Measurements from ENCODE around the gene SH2D3C.

SH2D3C gene

GRCh38 chr9:127816362-127816725 is 37.9 kb upstream of the SH2D3C start:
- no peaks in the 10 kb centered on the region for H3K79me2 ChIP-seq (ENCODE audit: control insufficient read depth, insufficient read depth, low read length, poor library complexity)
- H3K9me3 ChIP-seq (ENCODE audit: insufficient read depth, low read depth, low read length) = no peaks in the 10 kb centered on the region
- H4K12ac ChIP-seq (ENCODE audit: low read depth, low read length) = no peak overlapping the region
- H3K9ac ChIP-seq (ENCODE audit: low read length) = no peak overlapping the region
- H4K91ac ChIP-seq (ENCODE audit: low read depth, low read length) = no peak overlapping the region
- no peak overlapping the region for H2AFZ ChIP-seq (ENCODE audit: insufficient read depth, low read length, poor library complexity)
- H2AK5ac ChIP-seq (ENCODE audit: low read length) = no peak overlapping the region
- no peaks in the 10 kb centered on the region for H3K27me3 ChIP-seq (ENCODE audit: insufficient read depth, low read length)
- H2BK120ac ChIP-seq (ENCODE audit: insufficient read depth, low read length, poor library complexity) = no peak overlapping the region
- H2BK12ac ChIP-seq (ENCODE audit: low read length) = no peak overlapping the region
- H3K4me3 ChIP-seq (ENCODE audit: low read depth, low read length) = no peak overlapping the region
- no peak overlapping the region for H2BK5ac ChIP-seq (ENCODE audit: low read depth, low read length, poor library complexity)
- no peak overlapping the region for H3K4ac ChIP-seq (ENCODE audit: low read depth, low read length)
- DNase-seq = no peak
- H3K4me2 ChIP-seq (ENCODE audit: low read length) = no peak overlapping the region
- H3K79me1 ChIP-seq (ENCODE audit: low read length) = no peaks in the 10 kb centered on the region
- no peak overlapping the region for H4K8ac ChIP-seq (ENCODE audit: low read depth, low read length)
- no peak overlapping the region for H3K14ac ChIP-seq (ENCODE audit: low read length)
- no CpG with 5 or more reads among the region's 3 CpGs for WGBS (ENCODE audit: extremely low coverage, insufficient coverage, insufficient read length)
- no peak overlapping the region for H3K18ac ChIP-seq (ENCODE audit: low read length)
- H3K4me1 ChIP-seq (ENCODE audit: control insufficient read depth in 1 of 2, insufficient read depth in 2 of 2, low read length in 2 of 2) = no peaks in the 10 kb centered on the region
- peaks cover 64 to 67% of the 10 kb centered on the region in 2 experiments for H3K36me3 ChIP-seq (ENCODE audit: control insufficient read depth in 1 of 2, insufficient read depth in 2 of 2, low read length in 2 of 2)
- H3K23ac ChIP-seq (ENCODE audit: low read length) = no peak overlapping the region
- no peak overlapping the region for H3K27ac ChIP-seq (ENCODE audit: low read depth, low read length)

- DNase-seq = no peak
- H3K27ac ChIP-seq (ENCODE audit: low read depth, low read length) = no peak overlapping the region
- no peak overlapping the region for H2AK5ac ChIP-seq (ENCODE audit: low read length)
- no peaks in the 10 kb centered on the region for H3K4me1 ChIP-seq (ENCODE audit: control insufficient read depth in 1 of 2, insufficient read depth in 2 of 2, low read length in 2 of 2)
- peaks cover 66 to 69% of the 10 kb centered on the region in 2 experiments for H3K36me3 ChIP-seq (ENCODE audit: control insufficient read depth in 1 of 2, insufficient read depth in 2 of 2, low read length in 2 of 2)
- no peak overlapping the region for H3K4me2 ChIP-seq (ENCODE audit: low read length)
- H3K9me3 ChIP-seq (ENCODE audit: insufficient read depth, low read depth, low read length) = no peaks in the 10 kb centered on the region
- no peak overlapping the region for H2AFZ ChIP-seq (ENCODE audit: insufficient read depth, low read length, poor library complexity)
- H3K14ac ChIP-seq (ENCODE audit: low read length) = no peak overlapping the region
- no peaks in the 10 kb centered on the region for H3K79me1 ChIP-seq (ENCODE audit: low read length)
- no peak overlapping the region for H4K8ac ChIP-seq (ENCODE audit: low read depth, low read length)
- H3K4ac ChIP-seq (ENCODE audit: low read depth, low read length) = no peak overlapping the region
- no peak overlapping the region for H4K91ac ChIP-seq (ENCODE audit: low read depth, low read length)
- no peak overlapping the region for H2BK5ac ChIP-seq (ENCODE audit: low read depth, low read length, poor library complexity)
- no peaks in the 10 kb centered on the region for H3K27me3 ChIP-seq (ENCODE audit: insufficient read depth, low read length)
- H3K23ac ChIP-seq (ENCODE audit: low read length) = no peak overlapping the region
- no peak overlapping the region for H3K4me3 ChIP-seq (ENCODE audit: low read depth, low read length)
- H3K18ac ChIP-seq (ENCODE audit: low read length) = no peak overlapping the region
- no peaks in the 10 kb centered on the region for H3K79me2 ChIP-seq (ENCODE audit: control insufficient read depth, insufficient read depth, low read length, poor library complexity)
- no peak overlapping the region for H2BK12ac ChIP-seq (ENCODE audit: low read length)
- no CpG with 5 or more reads among the region's 33 CpGs for WGBS (ENCODE audit: extremely low coverage, insufficient coverage, insufficient read length)
- H2BK120ac ChIP-seq (ENCODE audit: insufficient read depth, low read length, poor library complexity) = no peak overlapping the region
- H4K12ac ChIP-seq (ENCODE audit: low read depth, low read length) = no peak overlapping the region
- H3K9ac ChIP-seq (ENCODE audit: low read length) = no peak overlapping the region
These were observed 37.3 kb upstream of the SH2D3C start for GRCh38 chr9:127815512-127816361.

GRCh38 chr9:127814619-127815511 is 36.4 kb upstream of the SH2D3C start:
- no peak overlapping the region for H2AFZ ChIP-seq (ENCODE audit: insufficient read depth, low read length, poor library complexity)
- H3K18ac ChIP-seq (ENCODE audit: low read length) = no peak overlapping the region
- no peaks in the 10 kb centered on the region for H3K27me3 ChIP-seq (ENCODE audit: insufficient read depth, low read length)
- H3K79me2 ChIP-seq (ENCODE audit: control insufficient read depth, insufficient read depth, low read length, poor library complexity) = no peaks in the 10 kb centered on the region
- DNase-seq = no peak
- H3K4ac ChIP-seq (ENCODE audit: low read depth, low read length) = no peak overlapping the region
- no peak overlapping the region for H2AK5ac ChIP-seq (ENCODE audit: low read length)
- no peak overlapping the region for H4K91ac ChIP-seq (ENCODE audit: low read depth, low read length)
- no peaks in the 10 kb centered on the region for H3K9me3 ChIP-seq (ENCODE audit: insufficient read depth, low read depth, low read length)
- no peak overlapping the region for H4K12ac ChIP-seq (ENCODE audit: low read depth, low read length)
- H3K79me1 ChIP-seq (ENCODE audit: low read length) = peaks cover 2% of the 10 kb centered on the region
- peaks cover 70 to 73% of the 10 kb centered on the region in 2 experiments for H3K36me3 ChIP-seq (ENCODE audit: control insufficient read depth in 1 of 2, insufficient read depth in 2 of 2, low read length in 2 of 2)
- H2BK5ac ChIP-seq (ENCODE audit: low read depth, low read length, poor library complexity) = no peak overlapping the region
- no peak overlapping the region for H3K9ac ChIP-seq (ENCODE audit: low read length)
- no peak overlapping the region for H3K14ac ChIP-seq (ENCODE audit: low read length)
- no peak overlapping the region for H3K4me2 ChIP-seq (ENCODE audit: low read length)
- WGBS (ENCODE audit: extremely low coverage, insufficient coverage, insufficient read length) = no CpG with 5 or more reads among the region's 11 CpGs
- H3K4me1 ChIP-seq (ENCODE audit: control insufficient read depth in 1 of 2, insufficient read depth in 2 of 2, low read length in 2 of 2) = peaks cover 4 to 5% of the 10 kb centered on the region in 2 experiments
- no peak overlapping the region for H3K23ac ChIP-seq (ENCODE audit: low read length)
- H2BK12ac ChIP-seq (ENCODE audit: low read length) = no peak overlapping the region
- no peak overlapping the region for H3K27ac ChIP-seq (ENCODE audit: low read depth, low read length)
- H3K4me3 ChIP-seq (ENCODE audit: low read depth, low read length) = no peak overlapping the region
- H2BK120ac ChIP-seq (ENCODE audit: insufficient read depth, low read length, poor library complexity) = no peak overlapping the region
- H4K8ac ChIP-seq (ENCODE audit: low read depth, low read length) = no peak overlapping the region

GRCh38 chr9:127813686-127814226 is 35.3 kb upstream of the SH2D3C start:
- H4K12ac ChIP-seq (ENCODE audit: low read depth, low read length) = no peak overlapping the region
- H3K4ac ChIP-seq (ENCODE audit: low read depth, low read length) = no peak overlapping the region
- no peak overlapping the region for H2BK5ac ChIP-seq (ENCODE audit: low read depth, low read length, poor library complexity)
- H3K27ac ChIP-seq (ENCODE audit: low read depth, low read length) = no peak overlapping the region
- no peak overlapping the region for H3K4me3 ChIP-seq (ENCODE audit: low read depth, low read length)
- no peak overlapping the region for H2BK120ac ChIP-seq (ENCODE audit: insufficient read depth, low read length, poor library complexity)
- H2AK5ac ChIP-seq (ENCODE audit: low read length) = no peak overlapping the region
- H3K4me1 ChIP-seq (ENCODE audit: control insufficient read depth in 1 of 2, insufficient read depth in 2 of 2, low read length in 2 of 2) = peaks cover 11 to 13% of the 10 kb centered on the region in 2 experiments
- no peak overlapping the region for H2BK12ac ChIP-seq (ENCODE audit: low read length)
- no peak overlapping the region for H3K18ac ChIP-seq (ENCODE audit: low read length)
- H3K9ac ChIP-seq (ENCODE audit: low read length) = no peak overlapping the region
- DNase-seq = no peak
- H3K14ac ChIP-seq (ENCODE audit: low read length) = no peak overlapping the region
- H2AFZ ChIP-seq (ENCODE audit: insufficient read depth, low read length, poor library complexity) = no peak overlapping the region
- peaks cover 62 to 70% of the 10 kb centered on the region in 2 experiments for H3K36me3 ChIP-seq (ENCODE audit: control insufficient read depth in 1 of 2, insufficient read depth in 2 of 2, low read length in 2 of 2)
- no peak overlapping the region for H4K91ac ChIP-seq (ENCODE audit: low read depth, low read length)
- no peak overlapping the region for H3K23ac ChIP-seq (ENCODE audit: low read length)
- WGBS (ENCODE audit: extremely low coverage, insufficient coverage, insufficient read length) = no CpG with 5 or more reads among the region's 9 CpGs
- H3K4me2 ChIP-seq (ENCODE audit: low read length) = no peak overlapping the region
- H4K8ac ChIP-seq (ENCODE audit: low read depth, low read length) = no peak overlapping the region
- no peaks in the 10 kb centered on the region for H3K27me3 ChIP-seq (ENCODE audit: insufficient read depth, low read length)
- no peaks in the 10 kb centered on the region for H3K9me3 ChIP-seq (ENCODE audit: insufficient read depth, low read depth, low read length)
- no peaks in the 10 kb centered on the region for H3K79me2 ChIP-seq (ENCODE audit: control insufficient read depth, insufficient read depth, low read length, poor library complexity)
- H3K79me1 ChIP-seq (ENCODE audit: low read length) = peaks cover 3% of the 10 kb centered on the region
